Mesothelial cell of epicardium (in vitro differentiated cells): ENCODE data around the gene CLEC1A. TPM values are rescaled to one million over a fixed set of nuclear protein-coding genes. Genes with fewer than 3 reads are reported as not detected.

Source experiments
- DNase-seq, 2 experiments: peaks; one replicate each; pipeline ENCODE4 v3.0.0; 2021; ENCODE audit warnings: low spot score in 2 of 2; ENCODE audit not compliant: unreplicated experiment in 2 of 2
- H3K27ac Mint-ChIP-seq: 2 replicates; pipeline ENCODE4 v1.8.0; 2021; ENCODE audit warnings: mixed read lengths
- H3K27me3 Mint-ChIP-seq: 2 replicates; pipeline ENCODE4 v1.8.0; 2021; ENCODE audit warnings: low read depth, mixed read lengths
- H3K36me3 Mint-ChIP-seq: 2 replicates; pipeline ENCODE4 v1.8.0; 2021; ENCODE audit warnings: mixed read lengths
- H3K4me1 Mint-ChIP-seq: 2 replicates; pipeline ENCODE4 v1.8.0; 2021; ENCODE audit warnings: mixed read lengths
- H3K4me3 Mint-ChIP-seq: 2 replicates; pipeline ENCODE4 v1.8.0; 2021; ENCODE audit warnings: mild to moderate bottlenecking, moderate library complexity, mixed read lengths
- H3K9me3 Mint-ChIP-seq: 2 replicates; pipeline ENCODE4 v1.8.0; 2021; ENCODE audit warnings: mixed read lengths
- total RNA-seq: library from RNA; stranded (reverse); gene quantifications from 3 replicates; pipeline ENCODE4 v1.2.1, GENCODE V29; 2021
- TF ChIP-seq, protein P1 (sequence below): fragments of 200-600 bp; sonication (generic); IDR thresholded peaks from one replicate; pipeline ENCODE4 v1.5.0; 2021; ENCODE audit warnings: antibody characterized with exemption; ENCODE audit not compliant: unreplicated experiment

Gene CLEC1A
- total RNA-seq, 1 donor from 2014 or later: 0.51 TPM

DNA sequence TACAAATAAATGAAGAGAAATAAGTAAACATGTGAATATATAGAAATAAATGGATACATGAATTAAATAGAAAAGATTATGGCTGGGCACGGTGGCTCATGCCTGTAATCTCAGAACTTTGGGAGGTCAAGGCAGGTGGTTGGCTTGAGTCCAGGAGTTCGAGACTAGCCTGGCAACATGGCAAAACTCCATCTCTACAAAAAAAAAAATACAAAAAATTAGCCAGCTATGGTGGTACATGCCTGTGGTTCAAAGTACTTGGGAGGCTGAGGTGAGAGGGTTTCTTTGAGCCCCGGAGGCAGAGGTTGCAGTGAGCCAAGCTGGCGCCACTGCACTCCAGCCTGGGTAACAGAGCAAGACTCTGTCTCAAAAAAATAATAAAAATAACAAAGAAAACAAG, 36.3 kb upstream of the CLEC1A start:
- no peaks in the 10 kb centered on the region for H3K36me3 Mint-ChIP-seq
- TF ChIP-seq, protein P1, sequence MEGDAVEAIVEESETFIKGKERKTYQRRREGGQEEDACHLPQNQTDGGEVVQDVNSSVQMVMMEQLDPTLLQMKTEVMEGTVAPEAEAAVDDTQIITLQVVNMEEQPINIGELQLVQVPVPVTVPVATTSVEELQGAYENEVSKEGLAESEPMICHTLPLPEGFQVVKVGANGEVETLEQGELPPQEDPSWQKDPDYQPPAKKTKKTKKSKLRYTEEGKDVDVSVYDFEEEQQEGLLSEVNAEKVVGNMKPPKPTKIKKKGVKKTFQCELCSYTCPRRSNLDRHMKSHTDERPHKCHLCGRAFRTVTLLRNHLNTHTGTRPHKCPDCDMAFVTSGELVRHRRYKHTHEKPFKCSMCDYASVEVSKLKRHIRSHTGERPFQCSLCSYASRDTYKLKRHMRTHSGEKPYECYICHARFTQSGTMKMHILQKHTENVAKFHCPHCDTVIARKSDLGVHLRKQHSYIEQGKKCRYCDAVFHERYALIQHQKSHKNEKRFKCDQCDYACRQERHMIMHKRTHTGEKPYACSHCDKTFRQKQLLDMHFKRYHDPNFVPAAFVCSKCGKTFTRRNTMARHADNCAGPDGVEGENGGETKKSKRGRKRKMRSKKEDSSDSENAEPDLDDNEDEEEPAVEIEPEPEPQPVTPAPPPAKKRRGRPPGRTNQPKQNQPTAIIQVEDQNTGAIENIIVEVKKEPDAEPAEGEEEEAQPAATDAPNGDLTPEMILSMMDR: no peak
- H3K27ac Mint-ChIP-seq: no peak overlapping the region
- H3K4me1 Mint-ChIP-seq: peaks cover 14% of the 10 kb centered on the region
- no peaks in the 10 kb centered on the region for H3K9me3 Mint-ChIP-seq
- no peak overlapping the region for H3K4me3 Mint-ChIP-seq
- no peak for DNase-seq
- H3K27me3 Mint-ChIP-seq: no peaks in the 10 kb centered on the region

DNA sequence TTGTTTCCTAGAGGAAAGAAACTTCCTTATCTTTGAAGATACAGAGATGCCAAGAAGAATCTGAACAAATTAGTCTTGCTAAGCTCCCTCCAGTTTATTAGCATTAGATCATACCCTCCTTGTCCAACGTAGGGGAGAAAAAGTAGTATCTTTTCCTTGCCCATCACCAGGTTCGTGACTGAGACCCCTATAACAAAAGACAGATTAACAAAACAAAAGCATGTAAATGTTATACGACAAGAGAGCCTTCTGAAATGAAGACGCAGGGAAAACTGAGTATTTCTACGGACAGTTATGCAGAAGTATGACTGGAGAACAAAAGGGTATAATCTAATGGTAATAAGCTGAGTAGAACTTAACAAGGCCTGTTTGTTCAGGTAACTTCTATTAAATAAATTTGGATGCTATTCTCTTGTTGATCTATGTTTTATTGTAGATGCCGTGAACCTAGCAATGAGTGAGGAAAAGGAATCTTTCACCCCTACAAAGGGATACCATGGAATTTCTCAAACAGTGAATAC, 34.1 kb upstream of the CLEC1A start:
- H3K4me3 Mint-ChIP-seq: no peak overlapping the region
- DNase-seq: no peak
- no peaks in the 10 kb centered on the region for H3K27me3 Mint-ChIP-seq
- peaks cover 15% of the 10 kb centered on the region for H3K4me1 Mint-ChIP-seq
- no peaks in the 10 kb centered on the region for H3K9me3 Mint-ChIP-seq
- TF ChIP-seq, protein P1: no peak
- no peak overlapping the region for H3K27ac Mint-ChIP-seq
- no peaks in the 10 kb centered on the region for H3K36me3 Mint-ChIP-seq

DNA sequence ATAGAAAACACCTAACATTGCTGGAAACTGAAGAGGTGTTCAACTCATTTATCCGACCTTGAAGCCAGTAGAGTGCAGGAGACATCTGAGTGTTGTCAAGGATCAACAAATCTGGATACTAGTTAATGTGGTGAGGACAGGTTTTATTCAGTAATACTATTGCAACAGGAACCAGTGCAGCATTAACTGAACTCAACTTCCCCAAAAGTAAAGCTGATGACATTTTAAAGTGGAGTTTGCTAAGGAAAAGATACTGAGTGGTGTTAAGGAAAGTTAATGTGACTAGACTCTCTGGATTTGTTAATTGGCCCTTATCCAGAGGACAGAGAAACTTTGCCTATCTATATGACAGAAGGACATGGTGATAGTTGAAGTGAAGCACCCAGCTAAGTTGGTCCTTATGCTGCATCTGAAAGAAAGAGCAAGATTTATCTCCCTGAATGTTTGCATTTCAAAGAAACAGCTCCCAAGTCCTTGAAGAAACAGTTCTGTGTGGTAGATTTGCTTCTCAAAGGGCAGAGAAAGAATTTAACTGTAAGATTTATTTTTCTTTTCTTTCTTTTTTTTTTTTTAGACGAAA, 32.4 kb upstream of the CLEC1A start:
- Mint-ChIP-seq H3K4me3 (no peak overlapping the region), H3K27me3 (no peaks in the 10 kb centered on the region), H3K9me3 (no peaks in the 10 kb centered on the region), H3K36me3 (no peaks in the 10 kb centered on the region), H3K27ac (no peak overlapping the region), H3K4me1 (peaks cover 15% of the 10 kb centered on the region)
- no peak for DNase-seq
- TF ChIP-seq, protein P1: no peak

DNA sequence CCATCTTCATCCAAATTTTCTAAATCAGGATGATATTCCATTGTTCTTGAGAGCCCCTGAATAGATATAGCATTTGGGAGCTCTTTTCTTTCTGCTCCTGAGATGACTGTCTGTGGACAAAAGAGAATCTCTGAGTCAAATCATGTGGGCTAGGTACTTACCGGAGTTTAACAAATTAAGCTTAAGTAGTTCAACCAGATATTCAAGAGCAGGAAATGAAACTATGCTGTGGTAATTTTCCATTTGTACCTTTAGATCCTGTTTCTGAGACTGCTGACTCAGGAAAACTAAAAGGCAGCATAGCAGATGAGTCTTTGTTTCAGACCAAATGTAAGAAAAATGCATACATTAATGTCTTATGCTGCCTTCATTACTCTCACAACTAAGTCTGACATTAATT, 31.3 kb upstream of the CLEC1A start, which contains the start of gene CLEC7A:
Gene CLEC7A, minus strand, starts transcription at position 158 of the 400 bp plus-strand sequence. Its CDS starts 117 bp downstream, at position 41.
- no peak within 1 kb of the TSS for H3K4me3 Mint-ChIP-seq
- H3K27ac Mint-ChIP-seq: no peak within 1 kb of the TSS
- H3K4me1 Mint-ChIP-seq: peaks cover 15% of the 10 kb centered on the region
- TF ChIP-seq, protein P1: no peak
- H3K27me3 Mint-ChIP-seq: no peaks in the 10 kb centered on the region
- no peaks in the 10 kb centered on the region for H3K36me3 Mint-ChIP-seq
- DNase-seq: no peak
- no peaks in the 10 kb centered on the region for H3K9me3 Mint-ChIP-seq

DNA sequence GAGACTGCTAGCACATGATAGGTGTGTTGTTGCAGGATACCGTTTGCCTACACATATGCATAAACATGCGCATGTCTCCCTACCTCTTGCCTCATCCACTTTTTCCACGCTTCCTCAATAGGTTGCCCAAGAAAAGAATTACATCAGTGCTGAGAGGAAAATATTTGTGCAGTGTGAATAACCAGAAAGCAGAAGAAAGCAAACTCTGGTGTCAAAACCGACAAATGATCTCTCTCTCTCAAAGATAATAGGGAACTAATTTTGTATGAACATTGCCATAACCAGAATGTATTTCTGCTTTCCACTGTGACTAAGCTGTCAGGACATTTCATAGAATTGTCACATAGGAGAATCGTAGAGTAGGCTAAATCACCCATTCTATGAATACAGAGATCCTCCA, 29.9 kb upstream of the CLEC1A start:
- TF ChIP-seq, protein P1: no peak
- Mint-ChIP-seq H3K27me3 (no peaks in the 10 kb centered on the region), H3K4me3 (no peak overlapping the region), H3K9me3 (no peaks in the 10 kb centered on the region), H3K4me1 (peaks cover 15% of the 10 kb centered on the region), H3K27ac (no peak overlapping the region), H3K36me3 (no peaks in the 10 kb centered on the region)
- DNase-seq: no peak

DNA sequence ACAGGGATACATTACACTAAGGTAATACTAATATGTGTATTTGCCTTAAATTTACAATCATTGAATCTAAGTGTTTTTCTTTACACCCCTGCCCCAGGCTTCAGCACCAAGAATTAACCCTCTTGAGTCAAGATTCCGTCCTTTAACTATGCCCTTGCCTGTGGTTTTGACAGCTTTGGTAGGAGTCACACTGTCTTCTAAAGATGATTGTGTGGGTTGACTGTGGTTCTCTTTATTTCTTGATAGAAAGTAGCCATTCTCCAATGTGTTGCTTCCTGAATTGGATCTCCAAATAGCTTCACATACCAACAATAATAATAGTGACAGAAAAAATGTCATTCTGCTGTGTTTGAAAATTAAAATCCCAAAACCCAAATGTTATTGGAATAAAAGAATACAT, 27.6 kb upstream of the CLEC1A start:
- no peak overlapping the region for H3K27ac Mint-ChIP-seq
- no peak overlapping the region for H3K4me3 Mint-ChIP-seq
- H3K9me3 Mint-ChIP-seq: no peaks in the 10 kb centered on the region
- H3K36me3 Mint-ChIP-seq: no peaks in the 10 kb centered on the region
- peaks cover 7% of the 10 kb centered on the region for H3K4me1 Mint-ChIP-seq
- TF ChIP-seq, protein P1: no peak
- DNase-seq: no peak
- H3K27me3 Mint-ChIP-seq: no peaks in the 10 kb centered on the region
